Neuronal stem cell (in vitro differentiated cells): ENCODE data around the gene TNIP3.

ENCODE experiments used
- DNase-seq: peaks from one replicate; pipeline ENCODE4 v3.0.0-alpha.2; 2013; ENCODE audit warnings: low spot score
- H2AFZ ChIP-seq: one replicate; pipeline ENCODE4 v1.6.1; 2013; ENCODE audit warnings: mild to moderate bottlenecking, low read length, inconsistent platforms
- H2AK5ac ChIP-seq: 2 replicates; pipeline ENCODE4 v1.6.1; 2013; ENCODE audit warnings: low read depth, mild to moderate bottlenecking, inconsistent platforms, low read length, moderate library complexity, mixed read lengths
- H2BK120ac ChIP-seq: 2 replicates; pipeline ENCODE4 v1.6.1; 2013; ENCODE audit warnings: low read depth, mild to moderate bottlenecking, inconsistent platforms, low read length, moderate library complexity, mixed read lengths
- H2BK12ac ChIP-seq: one replicate; pipeline ENCODE4 v1.6.1; 2013; ENCODE audit warnings: low read length, inconsistent platforms
- H2BK15ac ChIP-seq: 2 replicates; pipeline ENCODE4 v1.6.1; 2013; ENCODE audit warnings: mild to moderate bottlenecking, low read length, inconsistent platforms, mixed read lengths
- H2BK5ac ChIP-seq: one replicate; pipeline ENCODE4 v1.6.1; 2013; ENCODE audit warnings: inconsistent platforms, mild to moderate bottlenecking, low read length, moderate library complexity
- H3K14ac ChIP-seq: one replicate; pipeline ENCODE4 v1.6.1; 2013; ENCODE audit warnings: low read length, inconsistent platforms
- H3K18ac ChIP-seq: 2 replicates; pipeline ENCODE4 v1.6.1; 2013; ENCODE audit warnings: low read length, inconsistent platforms
- H3K23ac ChIP-seq: 2 replicates; pipeline ENCODE4 v1.6.1; 2013; ENCODE audit warnings: low read depth, mild to moderate bottlenecking, mixed read lengths, low read length, inconsistent platforms; ENCODE audit not compliant: poor library complexity
- H3K27ac ChIP-seq: replicated peaks from 3 replicates; pipeline ENCODE4 v1.5.1; 2013; ENCODE audit warnings: low read length, inconsistent platforms
- H3K27me3 ChIP-seq, 3 experiments: 2 replicates each; pipeline ENCODE4 v1.6.1; 2013; ENCODE audit warnings: low read length in 3 of 3, mild to moderate bottlenecking in 2 of 3, inconsistent platforms in 1 of 3, low read depth in 1 of 3, mixed read lengths in 1 of 3, moderate library complexity in 1 of 3; ENCODE audit not compliant: control insufficient read depth in 3 of 3, insufficient read depth in 3 of 3
- H3K36me3 ChIP-seq, 2 donors: replicated peaks in 1 of 2; 2 replicates each; pipeline ENCODE4 v1.6.1; 2013; ENCODE audit warnings: low read length in 2 of 2; ENCODE audit not compliant: control insufficient read depth in 2 of 2, insufficient read depth in 2 of 2
- H3K4ac ChIP-seq: 2 replicates; pipeline ENCODE4 v1.6.1; 2013; ENCODE audit warnings: inconsistent platforms, mild to moderate bottlenecking, low read length, moderate library complexity
- H3K4me1 ChIP-seq, 2 donors: 1 replicate in 1 of 2; 2 replicates in 1 of 2; pipeline ENCODE4 v1.6.1; 2013; ENCODE audit warnings: low read length in 2 of 2, low read depth in 1 of 2; ENCODE audit not compliant: control insufficient read depth in 2 of 2, insufficient read depth in 1 of 2
- H3K4me2 ChIP-seq: one replicate; pipeline ENCODE4 v1.6.1; 2013; ENCODE audit warnings: mild to moderate bottlenecking, low read length, inconsistent platforms; ENCODE audit not compliant: insufficient read depth, poor library complexity, severe bottlenecking
- H3K4me3 ChIP-seq, 2 donors: 2 replicates each; pipeline ENCODE4 v1.5.1; 2013; ENCODE audit warnings: low read length in 2 of 2, mild to moderate bottlenecking in 2 of 2, inconsistent platforms in 1 of 2, moderate library complexity in 1 of 2
- H3K79me1 ChIP-seq: one replicate; pipeline ENCODE4 v1.6.1; 2013; ENCODE audit warnings: low read depth, mild to moderate bottlenecking, inconsistent platforms, low read length, moderate library complexity
- H3K9ac ChIP-seq: one replicate; pipeline ENCODE4 v1.6.1; 2013; ENCODE audit warnings: mild to moderate bottlenecking, low read depth, low read length, inconsistent platforms; ENCODE audit not compliant: poor library complexity
- H3K9me3 ChIP-seq, 2 donors: replicated peaks in 1 of 2; 2 replicates each; pipeline versions ENCODE3 to v1.6.1; 2013; ENCODE audit warnings: low read length in 2 of 2, mild to moderate bottlenecking in 2 of 2, inconsistent platforms in 1 of 2, low read depth in 1 of 2, mixed read lengths in 1 of 2, moderate library complexity in 1 of 2; ENCODE audit not compliant: control insufficient read depth in 2 of 2, insufficient read depth in 1 of 2
- H4K8ac ChIP-seq: one replicate; pipeline ENCODE4 v1.6.1; 2013; ENCODE audit warnings: low read depth, mild to moderate bottlenecking, inconsistent platforms, low read length, moderate library complexity
- H4K91ac ChIP-seq: one replicate; pipeline ENCODE4 v1.6.1; 2013; ENCODE audit warnings: low read length, low read depth, mild to moderate bottlenecking, inconsistent platforms; ENCODE audit not compliant: poor library complexity
- WGBS, 2 donors: extraction: QIAGEN DNeasy Blood & Tissue Kit; methylation state at CpG; one replicate each; pipeline ENCODE4 v1.1.7; 2013; ENCODE audit warnings: missing lambda C conversion rate in 2 of 2, mixed read lengths in 1 of 2; ENCODE audit not compliant: insufficient read length in 2 of 2, insufficient replicate concordance in 1 of 2; ENCODE audit errors: extremely low coverage in 2 of 2; 5-methylcytosine and 5-hydroxymethylcytosine counted together

Gene TNIP3

GRCh38 chr4:121145430-121145829 is 18.7 kb downstream of the TNIP3 start:
- H2BK15ac ChIP-seq: no peak overlapping the region
- no peak overlapping the region for H2AK5ac ChIP-seq
- no peak overlapping the region for H3K18ac ChIP-seq
- H3K36me3 ChIP-seq: no peaks in the 10 kb centered on the region
- no peak overlapping the region for H3K27ac ChIP-seq
- H3K14ac ChIP-seq: no peak overlapping the region
- no peak overlapping the region for H2BK5ac ChIP-seq
- H3K4ac ChIP-seq: no peak overlapping the region
- H2AFZ ChIP-seq: no peak overlapping the region
- no peak overlapping the region for H3K4me2 ChIP-seq
- no peak overlapping the region for H3K9ac ChIP-seq
- H3K4me3 ChIP-seq: no peak overlapping the region
- H3K4me1 ChIP-seq: no peaks in the 10 kb centered on the region
- H3K9me3 ChIP-seq: no peaks in the 10 kb centered on the region
- H4K91ac ChIP-seq: no peak overlapping the region
- no peak overlapping the region for H2BK120ac ChIP-seq
- no peak overlapping the region for H2BK12ac ChIP-seq
- no CpG with 5 or more reads among the region's 1 CpG for WGBS, 2 donors
- H3K79me1 ChIP-seq: no peaks in the 10 kb centered on the region
- H4K8ac ChIP-seq: no peak overlapping the region
- H3K23ac ChIP-seq: no peak overlapping the region
- DNase-seq: no peak
- H3K27me3 ChIP-seq: no peaks in the 10 kb centered on the region

DNA sequence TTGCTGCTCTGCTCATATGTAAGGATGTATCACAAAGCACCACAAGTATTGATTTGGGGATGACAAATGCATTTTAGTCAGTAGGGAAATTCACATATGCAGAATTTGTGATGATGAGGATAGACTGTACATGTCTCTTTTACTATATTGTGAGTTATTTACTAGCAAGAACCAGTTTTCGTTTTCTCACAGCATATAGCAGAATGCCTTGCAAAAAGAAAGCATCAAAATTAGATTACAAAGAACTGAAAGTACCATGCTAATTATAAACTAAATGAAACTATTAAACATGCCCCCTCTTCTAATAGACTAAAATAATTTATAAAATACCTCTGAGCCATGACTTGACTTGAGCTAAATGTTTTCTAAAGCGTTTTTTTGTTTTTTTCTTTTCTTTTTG is 20.1 kb downstream of the TNIP3 start:
- no peak overlapping the region for H3K4me3 ChIP-seq
- H2BK120ac ChIP-seq: no peak overlapping the region
- no peaks in the 10 kb centered on the region for H3K36me3 ChIP-seq
- no peak overlapping the region for H2BK5ac ChIP-seq
- no peak overlapping the region for H3K9ac ChIP-seq
- no peak overlapping the region for H3K27ac ChIP-seq
- H3K14ac ChIP-seq: no peak overlapping the region
- no peaks in the 10 kb centered on the region for H3K27me3 ChIP-seq
- no peaks in the 10 kb centered on the region for H3K79me1 ChIP-seq
- H2AK5ac ChIP-seq: no peak overlapping the region
- H3K9me3 ChIP-seq: no peaks in the 10 kb centered on the region
- H2AFZ ChIP-seq: no peak overlapping the region
- H2BK15ac ChIP-seq: no peak overlapping the region
- H4K8ac ChIP-seq: no peak overlapping the region
- DNase-seq: no peak
- no peak overlapping the region for H4K91ac ChIP-seq
- no CpG with 5 or more reads among the region's 2 CpGs for WGBS, 2 donors
- no peak overlapping the region for H3K4ac ChIP-seq
- no peaks in the 10 kb centered on the region for H3K4me1 ChIP-seq
- no peak overlapping the region for H3K18ac ChIP-seq
- H3K23ac ChIP-seq: no peak overlapping the region
- no peak overlapping the region for H3K4me2 ChIP-seq
- H2BK12ac ChIP-seq: no peak overlapping the region

DNA sequence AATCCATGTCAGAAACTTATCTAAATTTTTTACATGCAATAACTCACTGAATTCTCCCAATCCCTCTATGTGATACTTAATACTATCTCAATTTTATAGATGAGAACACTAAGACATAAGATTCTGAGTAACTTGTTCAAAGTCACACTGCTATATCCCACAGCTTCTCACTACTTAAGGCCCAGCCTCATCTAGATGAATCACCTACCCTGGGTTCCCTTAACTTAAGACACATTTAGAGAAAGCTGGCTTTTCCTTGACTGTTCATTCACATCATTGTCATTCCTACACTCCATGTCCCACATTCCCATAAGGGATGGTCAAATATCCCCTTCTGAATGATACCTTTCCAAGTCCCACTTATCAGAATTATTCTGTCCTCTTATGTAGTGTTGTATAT is 21.0 kb downstream of the TNIP3 start:
- H3K4me3 ChIP-seq: no peak overlapping the region
- H3K27ac ChIP-seq: no peak overlapping the region
- no peak overlapping the region for H2BK5ac ChIP-seq
- no peak overlapping the region for H2BK15ac ChIP-seq
- H4K8ac ChIP-seq: no peak overlapping the region
- H3K14ac ChIP-seq: no peak overlapping the region
- no peak overlapping the region for H4K91ac ChIP-seq
- H3K23ac ChIP-seq: no peak overlapping the region
- H2AFZ ChIP-seq: no peak overlapping the region
- DNase-seq: no peak
- H3K79me1 ChIP-seq: no peaks in the 10 kb centered on the region
- no peak overlapping the region for H3K18ac ChIP-seq
- H3K9me3 ChIP-seq: no peaks in the 10 kb centered on the region
- no peak overlapping the region for H3K4ac ChIP-seq
- H3K36me3 ChIP-seq: no peaks in the 10 kb centered on the region
- no peak overlapping the region for H2BK120ac ChIP-seq
- no peak overlapping the region for H2BK12ac ChIP-seq
- H2AK5ac ChIP-seq: no peak overlapping the region
- no peak overlapping the region for H3K4me2 ChIP-seq
- H3K9ac ChIP-seq: no peak overlapping the region
- no peaks in the 10 kb centered on the region for H3K4me1 ChIP-seq
- H3K27me3 ChIP-seq: no peaks in the 10 kb centered on the region

- no peak overlapping the region for H2BK12ac ChIP-seq
- no peaks in the 10 kb centered on the region for H3K4me1 ChIP-seq
- no peaks in the 10 kb centered on the region for H3K36me3 ChIP-seq
- DNase-seq: no peak
- H3K9me3 ChIP-seq: no peaks in the 10 kb centered on the region
- H2AFZ ChIP-seq: no peak overlapping the region
- no peak overlapping the region for H3K14ac ChIP-seq
- no peak overlapping the region for H3K18ac ChIP-seq
- H2AK5ac ChIP-seq: no peak overlapping the region
- no peak overlapping the region for H3K9ac ChIP-seq
- no peak overlapping the region for H3K4ac ChIP-seq
- H3K79me1 ChIP-seq: no peaks in the 10 kb centered on the region
- no peaks in the 10 kb centered on the region for H3K27me3 ChIP-seq
- H3K4me3 ChIP-seq: no peak overlapping the region
- no peak overlapping the region for H2BK120ac ChIP-seq
- H4K91ac ChIP-seq: no peak overlapping the region
- no peak overlapping the region for H2BK15ac ChIP-seq
- H3K23ac ChIP-seq: no peak overlapping the region
- H2BK5ac ChIP-seq: no peak overlapping the region
- no peak overlapping the region for H4K8ac ChIP-seq
- WGBS, 2 donors: no CpG with 5 or more reads among the region's 5 CpGs
- H3K4me2 ChIP-seq: no peak overlapping the region
- H3K27ac ChIP-seq: no peak overlapping the region
Observed at GRCh38 chr4:121140716-121141460, 23.2 kb downstream of the TNIP3 start.
